ENCODE measurements around the gene NLGN4Y. TPM values are rescaled to one million over a fixed set of nuclear protein-coding genes. Genes with fewer than 3 reads are reported as not detected.

Gene NLGN4Y
- total and polyA plus RNA-seq, 10 of the 15 experiments (the other 5 are each of a cell fraction or from before 2014, with no cell fraction given) = not detected

DNA sequence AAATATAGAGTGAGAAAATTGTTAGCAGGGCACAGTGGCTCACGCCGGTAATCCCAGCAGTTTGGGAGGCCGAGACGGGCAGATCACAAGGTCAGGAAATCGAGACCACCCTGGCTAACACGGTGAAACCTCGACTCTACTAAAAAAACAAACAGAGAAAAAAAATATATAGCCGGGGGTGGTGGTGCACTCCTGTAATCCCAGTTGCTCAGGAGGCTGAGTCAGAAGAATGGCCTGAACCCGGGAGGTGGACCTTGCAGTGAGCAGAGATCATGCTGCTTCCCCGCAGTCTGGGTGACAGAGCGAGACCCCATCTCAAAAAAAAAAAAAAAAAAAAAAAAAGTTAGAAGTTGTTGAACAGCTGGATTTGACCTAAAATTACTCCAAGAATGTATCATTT lies 269.3 kb downstream of the NLGN4Y start (continued):
- TF ChIP-seq, protein P1, sequence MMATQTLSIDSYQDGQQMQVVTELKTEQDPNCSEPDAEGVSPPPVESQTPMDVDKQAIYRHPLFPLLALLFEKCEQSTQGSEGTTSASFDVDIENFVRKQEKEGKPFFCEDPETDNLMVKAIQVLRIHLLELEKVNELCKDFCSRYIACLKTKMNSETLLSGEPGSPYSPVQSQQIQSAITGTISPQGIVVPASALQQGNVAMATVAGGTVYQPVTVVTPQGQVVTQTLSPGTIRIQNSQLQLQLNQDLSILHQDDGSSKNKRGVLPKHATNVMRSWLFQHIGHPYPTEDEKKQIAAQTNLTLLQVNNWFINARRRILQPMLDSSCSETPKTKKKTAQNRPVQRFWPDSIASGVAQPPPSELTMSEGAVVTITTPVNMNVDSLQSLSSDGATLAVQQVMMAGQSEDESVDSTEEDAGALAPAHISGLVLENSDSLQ (IDR thresholded peaks at IDR 0.05) = no peak
- no peak for TF ChIP-seq ASH2L (IDR thresholded peaks at IDR 0.05; ENCODE audit: borderline replicate concordance, low read depth)
- no peak for TF ChIP-seq CBFB (IDR thresholded peaks at IDR 0.05; ENCODE audit: low read depth)
- no peak for TF ChIP-seq CBX5 (IDR thresholded peaks at IDR 0.05; ENCODE audit: low read depth)

DNA sequence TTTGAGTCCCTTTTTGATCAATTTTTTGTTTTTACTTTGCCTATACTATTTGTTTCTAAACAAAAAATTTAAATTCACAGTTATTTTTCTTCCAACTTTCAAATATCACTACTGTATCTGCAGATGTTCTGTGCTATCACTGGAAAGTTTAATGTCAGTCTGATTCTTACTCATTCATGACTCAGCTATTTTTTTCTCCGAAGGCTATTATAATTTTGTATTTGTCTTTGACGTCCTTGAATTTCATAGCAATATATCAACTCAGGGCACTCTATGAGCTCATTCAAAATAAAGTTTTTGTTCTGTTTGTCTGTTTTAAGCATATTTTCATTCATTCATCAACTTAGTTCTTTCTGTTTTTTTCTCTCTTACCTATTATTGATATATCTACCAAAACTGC lies 273.7 kb downstream of the NLGN4Y start:
- no peak overlapping the region for H3K9ac ChIP-seq (ENCODE audit: control insufficient read depth, insufficient read depth, low read length)
- CTCF ChIA-PET = no interaction called here
- no peak overlapping the region for H3K27ac ChIP-seq (ENCODE audit: control insufficient read depth, insufficient read depth)
- H2AFZ ChIP-seq (ENCODE audit: control insufficient read depth, low read depth, low read length) = no peak overlapping the region
- WGBS (ENCODE audit: insufficient coverage, insufficient replicate concordance, low lambda C conversion rate, missing lambda C conversion rate) = no CpG with 5 or more reads among the region's 2 CpGs
- BruUV-seq (replicated peaks) = no TSS peak
- no peaks in the 10 kb centered on the region for H3K79me2 ChIP-seq (ENCODE audit: control insufficient read depth, insufficient read depth, low read length)
- SMC1A ChIA-PET (ENCODE audit: uncharacterized antibody, unreplicated experiment) = no interaction called here
- TF ChIP-seq SIN3A (IDR thresholded peaks at IDR 0.05; ENCODE audit: low read depth, low read length) (no peak), HDGF (IDR thresholded peaks at IDR 0.05) (no peak)
- TF ChIP-seq, protein P2, sequence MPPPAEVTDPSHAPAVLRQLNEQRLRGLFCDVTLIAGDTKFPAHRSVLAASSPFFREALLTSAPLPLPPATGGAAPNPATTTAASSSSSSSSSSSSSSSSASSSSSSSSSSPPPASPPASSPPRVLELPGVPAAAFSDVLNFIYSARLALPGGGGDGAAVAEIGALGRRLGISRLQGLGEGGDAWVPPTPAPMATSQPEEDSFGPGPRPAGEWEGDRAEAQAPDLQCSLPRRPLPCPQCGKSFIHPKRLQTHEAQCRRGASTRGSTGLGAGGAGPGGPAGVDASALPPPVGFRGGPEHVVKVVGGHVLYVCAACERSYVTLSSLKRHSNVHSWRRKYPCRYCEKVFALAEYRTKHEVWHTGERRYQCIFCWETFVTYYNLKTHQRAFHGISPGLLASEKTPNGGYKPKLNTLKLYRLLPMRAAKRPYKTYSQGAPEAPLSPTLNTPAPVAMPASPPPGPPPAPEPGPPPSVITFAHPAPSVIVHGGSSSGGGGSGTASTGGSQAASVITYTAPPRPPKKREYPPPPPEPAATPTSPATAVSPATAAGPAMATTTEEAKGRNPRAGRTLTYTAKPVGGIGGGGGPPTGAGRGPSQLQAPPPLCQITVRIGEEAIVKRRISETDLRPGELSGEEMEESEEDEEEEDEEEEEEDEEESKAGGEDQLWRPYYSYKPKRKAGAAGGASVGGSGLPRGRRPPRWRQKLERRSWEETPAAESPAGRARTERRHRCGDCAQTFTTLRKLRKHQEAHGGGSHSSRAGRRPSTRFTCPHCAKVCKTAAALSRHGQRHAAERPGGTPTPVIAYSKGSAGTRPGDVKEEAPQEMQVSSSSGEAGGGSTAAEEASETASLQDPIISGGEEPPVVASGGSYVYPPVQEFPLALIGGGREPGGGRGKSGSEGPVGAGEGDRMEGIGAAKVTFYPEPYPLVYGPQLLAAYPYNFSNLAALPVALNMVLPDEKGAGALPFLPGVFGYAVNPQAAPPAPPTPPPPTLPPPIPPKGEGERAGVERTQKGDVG (CRISPR knock-in tag; IDR thresholded peaks at IDR 0.05) = no peak
- no peak overlapping the region for H3K4me3 ChIP-seq
- no peaks in the 10 kb centered on the region for H3K27me3 ChIP-seq (replicated peaks in 1 of 2; ENCODE audit: control insufficient read depth in 2 of 2, insufficient read depth in 2 of 2, low read length in 1 of 2)
- no peaks in the 10 kb centered on the region for H3K9me3 ChIP-seq (replicated peaks; ENCODE audit: control insufficient read depth, insufficient read depth, low read length)
- ATAC-seq = no peak
- POLR2A ChIA-PET = no interaction called here
- no peak for FAIRE-seq
- RAD21 ChIA-PET (ENCODE audit: unreplicated experiment) = no interaction called here
- in situ Hi-C loops (cut with MboI) = no loop called here
- no peak for DNase-seq (ENCODE audit: low read depth, low spot score)
- no peak overlapping the region for H3K4me2 ChIP-seq (ENCODE audit: control insufficient read depth, insufficient read depth)
- no peaks in the 10 kb centered on the region for H4K20me1 ChIP-seq (ENCODE audit: control insufficient read depth, insufficient read depth)
- intact Hi-C loops (cut with micrococcal nuclease; ENCODE audit: unreplicated experiment) = no loop called here
- H3K4me1 ChIP-seq (ENCODE audit: control insufficient read depth, insufficient read depth, low read length) = no peaks in the 10 kb centered on the region
- no peaks in the 10 kb centered on the region for H3K36me3 ChIP-seq (ENCODE audit: control insufficient read depth in 2 of 2, insufficient read depth in 2 of 2, low read length in 1 of 2)

Data from GM12878 (cell line).